ENCODE data around the gene KLKB1.

Gene KLKB1

DNA sequence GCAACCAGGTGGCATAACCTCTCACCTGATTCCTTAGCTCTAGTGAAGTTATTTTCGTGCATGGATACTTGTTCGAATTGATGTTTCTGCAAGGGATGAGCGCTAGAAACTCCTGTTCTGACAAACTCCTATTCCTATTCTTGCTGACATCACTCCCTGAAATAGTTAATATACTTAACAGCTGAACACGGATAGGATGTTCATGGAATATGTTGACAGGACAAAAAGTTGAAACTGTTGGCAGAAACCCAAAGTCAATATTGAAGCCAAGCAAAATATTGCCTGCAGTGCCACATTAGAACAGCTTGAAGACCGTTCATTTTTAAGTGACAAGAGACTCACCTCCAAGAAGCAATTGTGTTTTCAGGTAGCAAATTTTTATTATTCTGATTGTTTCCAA is at the start of gene KLKB1:
KLKB1 (plus strand) TSS at position 287 of the 400 bp plus-strand sequence. CDS start 689 bp downstream, outside the sequence.
- DNase-seq, result no peak

DNA sequence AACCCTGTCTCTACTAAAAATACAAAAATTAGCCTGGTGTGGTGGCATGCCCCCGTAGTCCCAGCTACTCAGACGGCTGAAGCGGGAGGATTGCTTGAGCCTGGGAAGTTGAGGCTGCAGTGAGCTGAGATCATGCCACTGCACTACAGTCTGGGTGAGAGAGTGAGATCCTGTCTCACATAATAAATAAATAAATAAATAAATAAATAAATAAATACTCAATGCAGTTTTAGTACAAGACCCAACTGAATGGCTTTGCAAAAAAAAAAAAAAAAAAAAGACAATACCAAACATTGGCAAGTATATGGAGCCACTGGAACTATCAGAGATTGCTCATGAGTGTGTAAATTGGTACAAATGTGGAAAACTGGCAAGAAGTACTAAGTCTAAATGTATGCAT is 39.2 kb upstream of the KLKB1 start:
- no peak for DNase-seq

DNA sequence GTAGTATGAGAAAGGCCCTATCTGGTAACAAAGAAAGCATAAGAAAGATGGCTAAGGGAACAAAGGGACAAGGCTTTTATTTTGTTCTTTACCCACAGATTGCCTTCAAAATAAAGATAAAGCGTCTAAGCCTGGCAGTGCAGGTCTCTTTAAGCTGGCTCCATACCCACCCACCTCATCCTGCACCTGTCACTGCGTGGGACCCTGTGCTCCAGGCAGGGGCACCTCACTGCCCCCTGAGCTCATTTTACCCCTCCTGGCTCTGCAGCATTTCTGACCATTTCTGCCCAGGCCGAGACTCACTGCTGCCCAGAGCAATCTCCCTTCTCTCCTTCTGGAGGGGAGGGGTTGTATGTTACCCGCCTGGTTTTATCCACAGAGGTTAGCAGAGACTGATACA is 37.7 kb upstream of the KLKB1 start:
- DNase-seq, result no peak

GRCh38 chr4:186190581-186191199 is 36.6 kb upstream of the KLKB1 start:
- peak; percentile 37 for DNase-seq

- peak; percentile 96 for DNase-seq
These were observed 35.9 kb upstream of the KLKB1 start, which contains the start of gene CYP4V2 for GRCh38 chr4:186191200-186192065. TSS of gene CYP4V2 (plus strand) at chr4:186191567. CDS start at chr4:186191824, 257 bp downstream.

- peak; percentile 61 for DNase-seq
These were observed 35.2 kb upstream of the KLKB1 start for GRCh38 chr4:186192066-186192612.

GRCh38 chr4:186193851-186194250 is 33.5 kb upstream of the KLKB1 start:
- no peak for DNase-seq

- no peak for DNase-seq
These were observed 31.2 kb upstream of the KLKB1 start for GRCh38 chr4:186196063-186196462.

GRCh38 chr4:186200516-186200915 is 26.8 kb upstream of the KLKB1 start:
- DNase-seq, result no peak

- DNase-seq, result no peak
These were observed 26.3 kb upstream of the KLKB1 start for GRCh38 chr4:186201010-186201409.

DNA sequence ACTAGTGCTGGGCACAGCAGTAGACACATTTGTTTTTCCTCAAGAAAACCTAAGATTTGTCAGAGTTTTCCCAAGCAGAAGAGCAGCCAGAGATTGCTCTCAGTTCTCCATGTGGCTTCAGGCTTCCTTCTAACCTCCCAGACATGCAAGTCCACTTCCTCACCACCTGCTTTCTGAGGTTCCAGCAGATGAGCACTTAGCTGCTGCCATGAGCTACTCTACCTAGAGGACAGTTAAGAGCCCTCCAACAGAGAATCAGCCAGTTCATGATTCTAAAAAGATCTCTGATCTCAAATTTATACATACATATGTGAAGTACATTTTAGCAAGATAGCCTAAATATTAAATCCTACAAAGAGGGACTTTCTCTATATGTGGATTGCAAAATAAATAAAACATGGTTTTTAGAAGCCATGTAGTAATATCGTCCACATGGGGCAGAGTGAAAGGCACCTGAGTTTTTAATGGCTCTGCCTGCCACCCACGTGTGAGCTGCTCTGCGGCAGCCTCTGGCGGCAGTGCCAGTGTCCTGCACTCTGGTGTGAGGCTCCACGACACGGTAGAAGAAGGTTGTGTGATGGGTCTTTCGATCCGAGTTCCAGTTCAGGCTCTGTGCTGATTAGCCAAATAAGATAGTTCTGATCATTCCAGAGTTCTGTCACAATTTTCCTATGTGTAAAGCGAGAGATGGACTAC is 25.6 kb upstream of the KLKB1 start:
- DNase-seq, result peak; percentile 32

DNA sequence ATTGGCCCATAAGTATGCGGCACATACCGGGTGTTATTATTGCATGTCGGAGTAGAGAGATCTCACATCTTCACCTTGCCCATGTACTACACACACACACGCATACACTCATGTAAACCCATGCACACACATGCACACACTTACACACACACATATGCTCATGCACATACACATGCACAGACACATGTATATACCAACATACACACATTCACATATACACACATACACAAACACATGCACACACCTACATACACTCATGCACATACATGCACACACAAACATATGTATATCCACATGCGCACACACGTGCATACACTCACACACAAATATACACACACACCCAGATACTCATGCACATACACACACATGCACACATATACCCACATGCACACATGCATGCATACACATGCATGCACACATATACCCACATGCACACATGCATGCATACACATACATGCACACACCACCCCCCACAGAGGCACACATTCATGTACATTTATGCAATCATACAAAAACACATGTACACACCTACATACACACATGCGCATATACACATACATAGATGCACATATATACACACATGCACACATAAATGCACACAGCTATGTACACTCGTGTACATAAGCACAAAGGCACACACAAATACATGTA is 24.7 kb upstream of the KLKB1 start:
- no peak for DNase-seq

- DNase-seq, result no peak
These were observed 23.9 kb upstream of the KLKB1 start for GRCh38 chr4:186203406-186203805.

GRCh38 chr4:186204103-186204559 is 23.2 kb upstream of the KLKB1 start:
- DNase-seq, result no peak

- DNase-seq, result no peak
These were observed 22.6 kb upstream of the KLKB1 start for GRCh38 chr4:186204686-186205085.

DNA sequence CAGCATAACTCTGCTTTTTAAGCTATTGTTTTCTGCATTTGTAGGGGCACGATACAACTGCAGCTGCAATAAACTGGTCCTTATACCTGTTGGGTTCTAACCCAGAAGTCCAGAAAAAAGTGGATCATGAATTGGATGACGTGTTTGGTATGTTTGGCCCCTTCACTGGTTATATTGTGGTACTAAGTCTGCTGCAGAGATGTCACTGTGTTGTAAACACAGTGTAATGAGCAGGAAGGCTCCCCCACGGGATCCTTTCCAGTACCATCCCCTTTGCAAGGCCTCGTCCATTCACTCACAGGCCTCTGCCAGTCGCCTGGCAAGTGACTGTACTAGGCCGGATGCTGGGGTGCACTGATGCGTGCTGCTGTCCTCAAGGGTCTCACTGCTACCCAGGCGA is 22.2 kb upstream of the KLKB1 start:
- no peak for DNase-seq

DNA sequence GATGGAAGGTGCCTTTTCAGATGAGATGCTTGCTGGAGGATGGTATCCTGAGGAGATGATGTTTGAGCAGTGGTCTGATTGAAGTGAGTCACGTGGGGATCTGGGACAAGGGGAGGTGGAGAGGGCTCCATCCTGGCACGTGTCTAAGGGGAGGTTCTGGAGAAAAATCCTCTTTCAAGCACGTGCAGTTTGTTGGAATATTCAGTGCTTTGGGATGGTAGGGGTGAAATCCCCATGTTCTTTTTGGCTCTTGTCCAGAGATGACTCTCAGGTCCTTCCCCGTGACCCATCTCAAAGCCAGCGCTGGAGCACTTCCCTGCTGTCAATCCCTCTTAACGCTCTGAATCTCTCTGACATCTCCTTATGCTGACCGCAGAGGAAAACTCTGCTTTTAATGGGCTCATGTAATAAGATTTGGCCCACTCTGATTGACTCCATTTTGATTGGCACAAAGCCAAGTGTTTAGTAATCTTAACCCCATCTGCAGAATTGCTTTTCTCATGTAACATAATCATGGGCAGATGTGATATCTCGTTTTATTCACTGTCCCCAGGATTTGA is 10.8 kb upstream of the KLKB1 start:
- DNase-seq, result no peak

- no peak for DNase-seq
These were observed 9.5 kb upstream of the KLKB1 start for GRCh38 chr4:186217733-186218293.

- no peak for DNase-seq
These were observed 5.7 kb upstream of the KLKB1 start for GRCh38 chr4:186221624-186222023.

DNA sequence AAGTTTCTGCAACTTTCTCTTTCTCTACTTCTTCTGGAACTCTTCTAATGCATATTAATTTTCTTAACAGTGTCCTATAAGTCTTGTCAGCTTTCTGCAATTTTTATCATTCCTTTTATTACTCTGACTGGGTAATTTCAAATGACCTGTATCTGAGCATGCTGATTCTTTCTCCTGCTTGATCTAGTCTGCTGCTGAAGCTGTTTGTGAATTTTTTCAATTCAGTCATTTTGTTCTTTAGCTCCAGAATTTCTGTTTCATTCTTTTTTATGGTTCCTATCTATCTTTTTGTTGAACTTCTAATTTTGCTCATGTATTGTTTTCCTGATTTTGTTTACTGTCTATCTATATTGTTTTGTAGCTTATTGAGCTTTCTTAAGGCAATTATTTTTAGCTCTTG is 1.5 kb upstream of the KLKB1 start:
- no peak for DNase-seq

GRCh38 chr4:186226521-186227189 is 652 bp upstream of the KLKB1 start:
- DNase-seq, result no peak
